Activated CD4-positive, alpha-beta T cell treated with anti-CD3 and anti-CD28 coated beads, Interleukin-2, amount 50 U/mL, for 16 hours (primary cell): Measurements from ENCODE around the gene ATP23.

Experiments used
- DNase-seq: peaks from one replicate; pipeline ENCODE4 v3.0.0-alpha.2; 2020

ATP23 gene

GRCh38 chr12:57941165-57941894 is at the start of gene ATP23:
Gene ATP23 (plus strand): TSS chr12:57941567. CDS start chr12:57941702, 135 bp downstream.
- peak; percentile 92 for DNase-seq

DNA sequence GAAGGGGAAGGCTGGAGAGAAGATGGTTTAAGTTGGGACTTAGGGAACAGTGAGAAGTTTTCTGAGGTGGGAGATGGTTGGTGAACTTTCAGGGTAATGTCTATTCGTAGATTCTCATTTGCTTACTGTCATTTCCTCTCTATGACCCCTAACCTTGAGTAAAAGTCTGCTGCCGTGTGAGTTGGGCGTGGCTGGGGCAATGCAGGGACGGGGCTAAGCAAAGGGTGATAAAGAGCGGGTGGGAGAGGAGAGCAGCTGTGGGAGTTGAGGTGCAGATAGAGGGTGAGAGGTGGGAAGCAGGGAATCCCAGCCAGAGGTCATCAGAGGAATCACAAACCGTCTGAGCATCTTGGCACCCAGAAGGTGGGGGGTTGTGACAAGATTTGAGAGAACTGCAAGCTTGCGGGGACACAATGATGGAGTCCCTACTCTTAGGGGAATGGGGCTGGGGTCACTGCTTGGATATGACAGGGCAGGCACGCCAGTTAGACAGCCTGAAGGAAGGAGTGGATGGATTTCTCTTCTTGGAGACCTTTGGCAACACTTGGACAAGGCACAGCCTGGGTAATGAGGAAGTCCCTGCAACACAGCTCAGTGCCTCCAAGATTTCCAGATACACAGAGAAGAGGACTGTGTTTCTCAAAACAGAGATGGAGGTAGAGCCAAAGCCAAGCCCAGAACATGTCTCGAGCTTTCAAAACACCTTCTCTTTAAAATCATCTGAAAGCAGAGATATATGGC is 49.0 kb upstream of the ATP23 start:
- no peak for DNase-seq

- no peak for DNase-seq
Measured at GRCh38 chr12:57893431-57894353, 47.7 kb upstream of the ATP23 start.

GRCh38 chr12:57894399-57895292 is 46.7 kb upstream of the ATP23 start:
- no peak for DNase-seq

- no peak for DNase-seq
Measured at GRCh38 chr12:57895389-57896114, 45.8 kb upstream of the ATP23 start.

GRCh38 chr12:57896115-57896433 is 45.3 kb upstream of the ATP23 start:
- DNase-seq, result no peak

- DNase-seq, result no peak
Measured at GRCh38 chr12:57896434-57897201, 44.7 kb upstream of the ATP23 start.

DNA sequence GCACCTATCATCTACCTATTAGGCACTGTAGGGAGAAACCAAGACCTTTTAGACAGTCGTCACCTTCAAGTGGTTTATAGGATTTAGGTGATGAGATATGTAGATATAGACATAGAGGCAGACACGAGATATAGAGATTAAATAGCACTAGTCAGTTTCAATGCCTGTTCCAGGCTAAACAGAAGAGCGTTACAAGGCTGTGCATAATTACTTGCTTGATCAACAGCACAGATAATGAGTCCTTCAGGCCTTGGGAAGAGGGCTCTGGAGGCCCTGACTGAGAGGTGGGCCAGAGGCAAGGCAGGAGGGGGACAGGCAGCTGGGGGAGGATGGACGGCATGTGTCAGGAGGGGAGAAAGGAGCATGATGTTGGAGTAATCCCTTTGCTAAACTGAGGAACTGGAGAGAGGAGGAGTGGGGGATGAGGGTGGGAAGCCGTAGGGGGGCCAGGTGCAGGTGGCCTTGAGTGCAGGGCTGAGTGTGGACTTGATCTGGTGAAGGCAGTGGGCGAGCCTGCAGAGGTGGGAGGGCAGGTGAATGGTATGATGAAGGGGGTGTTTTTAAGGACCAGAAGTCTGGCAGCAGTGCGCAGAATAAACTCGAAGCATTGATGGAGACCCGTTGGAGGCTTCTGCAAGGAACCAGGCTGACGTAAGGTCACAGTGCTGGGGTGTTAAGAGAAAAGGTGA is 43.9 kb upstream of the ATP23 start:
- DNase-seq, result no peak

DNA sequence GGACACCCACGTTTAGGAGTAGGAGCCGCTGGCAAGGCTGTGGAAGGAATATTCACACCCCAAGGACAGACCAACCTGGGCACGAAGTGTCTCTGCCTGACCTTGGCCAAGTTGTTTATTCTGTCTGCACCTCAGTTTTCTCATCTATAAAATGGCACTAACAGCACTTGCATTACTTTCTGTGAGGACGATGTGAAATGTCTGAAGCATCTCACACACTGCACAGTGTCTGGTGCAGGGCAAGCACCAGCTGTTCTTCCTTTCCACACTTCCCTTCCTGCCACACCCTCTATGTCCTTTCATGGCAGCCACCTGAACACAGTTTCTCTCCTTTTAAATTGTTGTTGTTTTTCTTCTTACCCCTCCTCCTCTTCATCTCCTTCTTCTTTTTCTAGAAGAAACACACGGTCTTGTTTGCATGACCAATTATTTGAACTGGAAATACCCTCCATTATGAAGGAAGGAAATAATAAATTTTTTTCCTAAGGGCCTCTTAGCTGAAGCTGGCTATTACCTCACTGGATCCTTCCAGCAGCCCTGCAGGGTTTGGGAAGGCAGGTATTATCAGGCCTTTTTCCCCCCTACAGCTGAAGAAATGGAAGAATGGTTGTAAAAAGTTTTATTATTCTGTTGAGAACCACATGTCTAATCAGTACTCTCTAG is 42.9 kb upstream of the ATP23 start:
- peak; percentile 26 for DNase-seq

DNA sequence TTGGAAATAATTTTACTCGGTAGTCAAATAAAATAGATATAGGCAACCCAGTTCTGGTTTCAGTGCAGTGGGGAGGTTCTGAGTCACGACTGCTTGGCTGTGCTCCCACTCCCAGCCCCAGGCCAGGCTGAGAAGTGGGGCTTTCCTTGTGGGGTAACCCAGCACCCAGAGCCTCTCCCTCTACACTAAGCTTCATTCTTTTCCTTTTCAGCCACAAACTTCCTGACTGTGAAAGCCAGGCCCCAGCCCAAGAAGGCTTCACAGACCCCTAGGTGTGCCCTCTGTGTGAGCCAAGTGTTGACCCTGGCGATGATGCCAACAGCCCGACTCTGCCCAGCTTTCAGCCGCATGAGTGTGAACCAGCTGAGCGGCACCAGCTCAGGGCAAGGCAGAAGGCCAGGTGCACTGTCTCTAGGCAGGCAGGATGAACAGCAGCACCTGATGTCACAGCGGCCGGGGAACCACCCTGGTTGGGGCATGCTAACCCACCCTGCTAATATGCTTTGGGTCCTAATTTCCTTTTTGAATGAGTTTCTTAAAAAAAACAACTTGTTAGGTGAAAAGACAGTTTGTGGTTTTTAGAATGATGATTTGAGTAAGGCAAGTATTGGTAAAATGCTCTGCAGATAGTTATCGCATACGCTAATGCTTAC is 42.2 kb upstream of the ATP23 start:
- peak; percentile 88 for DNase-seq

- no peak for DNase-seq
Measured at GRCh38 chr12:57902478-57902969, 38.8 kb upstream of the ATP23 start.

DNA sequence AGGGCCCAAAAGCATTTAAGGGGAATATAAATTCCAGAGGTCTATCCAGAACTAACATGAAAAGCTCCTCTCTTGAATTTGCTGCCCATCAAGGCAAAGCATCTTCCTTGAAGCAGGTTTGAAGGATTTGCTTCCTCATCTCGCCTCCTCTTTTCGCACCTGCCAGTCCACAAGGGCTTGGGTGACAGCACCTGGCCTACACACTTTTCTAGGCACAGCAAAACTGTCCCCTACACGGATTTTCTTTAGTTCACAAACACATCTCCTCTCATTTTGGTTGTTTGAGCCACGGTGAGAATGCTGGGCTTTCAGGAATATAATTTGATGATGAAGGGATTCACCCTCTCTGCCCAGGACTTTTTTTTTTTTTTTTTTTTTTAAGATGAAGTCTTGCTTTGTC is 36.9 kb upstream of the ATP23 start:
- no peak for DNase-seq

DNA sequence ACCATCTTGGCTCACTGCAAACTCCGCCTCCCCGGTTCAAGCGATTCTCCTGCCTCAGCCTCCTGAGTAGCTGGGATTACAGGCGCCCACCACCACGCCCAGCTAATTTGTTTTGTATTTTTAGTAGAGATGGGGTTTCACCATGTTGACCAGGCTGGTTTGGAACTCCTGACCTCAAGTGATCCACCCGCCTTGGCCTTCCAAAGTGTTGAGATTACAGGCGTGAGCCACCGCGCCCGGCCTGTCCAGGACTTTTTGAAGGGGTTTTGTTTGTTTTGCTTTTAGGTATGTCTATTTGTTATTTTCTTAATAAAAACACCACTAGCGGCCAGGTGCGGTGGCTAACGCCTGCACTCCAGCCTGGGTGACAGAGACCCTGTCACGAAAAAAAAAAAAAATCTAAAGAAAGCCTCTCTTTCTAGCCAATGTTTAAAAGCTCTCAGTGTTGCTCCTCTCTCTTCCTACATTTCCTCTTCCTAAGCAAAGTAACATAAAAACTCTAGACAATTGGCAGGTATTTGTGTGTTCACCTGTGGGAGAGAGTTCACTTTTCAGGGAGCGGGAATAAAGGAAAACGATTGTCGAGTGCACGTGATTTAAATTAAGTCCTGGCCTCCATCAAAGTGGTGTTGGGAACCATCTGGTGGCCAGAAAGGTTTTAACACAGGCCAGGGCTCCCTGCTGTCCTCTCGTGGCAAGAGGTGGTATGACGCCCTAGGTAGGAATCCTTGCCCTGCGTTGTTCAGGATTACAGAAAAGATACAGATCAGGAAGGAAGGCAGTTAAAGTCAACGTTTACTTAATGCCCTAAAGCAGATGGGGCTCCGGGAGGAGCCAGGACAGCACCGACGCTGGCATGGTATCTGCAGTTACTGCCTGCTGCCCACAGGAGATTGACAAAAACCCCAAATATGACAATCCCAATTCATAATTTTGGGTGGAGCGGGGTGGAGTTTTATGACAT is 36.2 kb upstream of the ATP23 start:
- DNase-seq, result peak; percentile 88

- no peak for DNase-seq
Measured at GRCh38 chr12:57905812-57906475, 35.4 kb upstream of the ATP23 start.

GRCh38 chr12:57906821-57907220 is 34.5 kb upstream of the ATP23 start:
- DNase-seq, result no peak

- DNase-seq, result no peak
Measured at GRCh38 chr12:57907281-57907680, 34.1 kb upstream of the ATP23 start.

DNA sequence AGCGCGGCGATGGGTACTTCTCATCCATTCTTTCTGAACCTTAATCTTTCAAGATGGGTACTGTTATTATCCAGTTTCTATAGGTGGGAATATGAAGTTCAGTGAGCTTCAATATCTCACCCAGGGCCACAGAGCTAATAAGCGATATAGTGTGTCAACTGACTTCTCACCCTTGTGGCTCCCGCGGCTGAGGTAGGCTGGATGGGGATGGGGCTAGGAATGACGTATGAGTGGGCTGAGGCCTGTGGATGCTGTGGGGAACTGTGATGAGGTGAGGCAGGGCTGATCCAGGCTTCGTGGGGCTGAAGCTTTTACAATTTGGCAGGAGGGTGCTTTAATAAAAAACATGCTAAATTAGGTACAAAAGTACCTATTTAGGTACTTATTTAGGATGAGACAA is 32.9 kb upstream of the ATP23 start:
- DNase-seq, result no peak
